NCI-H69 (cell line): ENCODE data around the gene ZDHHC11.
"Not testable (repeated sequence)": the region's sequence is repeated elsewhere in the genome, so short reads cannot be mapped to it uniquely, and the experiment has no call there.

Source experiments
- DNase-seq: peaks from one replicate; lab custom pipeline; 2025; lab: John Stamatoyannopoulos, UW

The ZDHHC11 gene

GRCh38 chr5:878677-879076, 27.9 kb upstream of the ZDHHC11 start:
- DNase-seq = not testable (repeated sequence)

- DNase-seq = no peak
Measured at GRCh38 chr5:878125-878524, 27.3 kb upstream of the ZDHHC11 start.

GRCh38 chr5:876398-877365, 25.9 kb upstream of the ZDHHC11 start:
- DNase-seq = no peak

GRCh38 chr5:875931-876330, 25.1 kb upstream of the ZDHHC11 start:
- DNase-seq = no peak

GRCh38 chr5:873328-873727, 22.5 kb upstream of the ZDHHC11 start:
- no peak for DNase-seq

GRCh38 chr5:872301-872700, 21.5 kb upstream of the ZDHHC11 start:
- no peak for DNase-seq

- DNase-seq = no peak
Measured at GRCh38 chr5:871596-872298, 21.0 kb upstream of the ZDHHC11 start.

- DNase-seq = no peak
Measured at GRCh38 chr5:870956-871355, 20.2 kb upstream of the ZDHHC11 start.

GRCh38 chr5:868428-869135, 17.8 kb upstream of the ZDHHC11 start:
- no peak for DNase-seq

GRCh38 chr5:867300-867870, 16.6 kb upstream of the ZDHHC11 start:
- DNase-seq = no peak

- no peak for DNase-seq
Measured at GRCh38 chr5:865771-866170, 15.0 kb upstream of the ZDHHC11 start.

- no peak for DNase-seq
Measured at GRCh38 chr5:865168-865521, 14.4 kb upstream of the ZDHHC11 start.

GRCh38 chr5:864492-865167, 13.8 kb upstream of the ZDHHC11 start:
- DNase-seq = no peak

- DNase-seq = no peak
Measured at GRCh38 chr5:863244-863805, 12.5 kb upstream of the ZDHHC11 start.

- no peak for DNase-seq
Measured at GRCh38 chr5:862367-863243, 11.8 kb upstream of the ZDHHC11 start.

GRCh38 chr5:861442-862366, 10.9 kb upstream of the ZDHHC11 start:
- peak; percentile 49 for DNase-seq

- no peak for DNase-seq
Measured at GRCh38 chr5:860506-861150, 9.8 kb upstream of the ZDHHC11 start.

- DNase-seq = no peak
Measured at GRCh38 chr5:859798-860296, 9.1 kb upstream of the ZDHHC11 start.

GRCh38 chr5:859391-859790, 8.6 kb upstream of the ZDHHC11 start:
- DNase-seq = no peak
